Hematopoietic multipotent progenitor cell (in vitro differentiated cells): ENCODE measurements around the gene SPECC1. TPM values are rescaled to one million over a fixed set of nuclear protein-coding genes. Genes with fewer than 3 reads are reported as not detected.
"Not testable (repeated sequence)": the region's sequence is repeated elsewhere in the genome, so short reads cannot be mapped to it uniquely, and the experiment has no call there.

Experiments
- DNase-seq, 3 donors: peaks; one replicate each; pipeline ENCODE4 v3.0.0-alpha.2; 2011 to 2015; ENCODE audit warnings: low read depth in 2 of 3, low spot score in 2 of 3
- total RNA-seq: library from RNA; depleted of rRNA; stranded (reverse); fragments of >200 nt; gene quantifications from one replicate; pipeline ENCODE4 v1.2.3, GENCODE V29; 2012

Gene SPECC1
- total RNA-seq, 1 donor: 39.9 TPM

DNA sequence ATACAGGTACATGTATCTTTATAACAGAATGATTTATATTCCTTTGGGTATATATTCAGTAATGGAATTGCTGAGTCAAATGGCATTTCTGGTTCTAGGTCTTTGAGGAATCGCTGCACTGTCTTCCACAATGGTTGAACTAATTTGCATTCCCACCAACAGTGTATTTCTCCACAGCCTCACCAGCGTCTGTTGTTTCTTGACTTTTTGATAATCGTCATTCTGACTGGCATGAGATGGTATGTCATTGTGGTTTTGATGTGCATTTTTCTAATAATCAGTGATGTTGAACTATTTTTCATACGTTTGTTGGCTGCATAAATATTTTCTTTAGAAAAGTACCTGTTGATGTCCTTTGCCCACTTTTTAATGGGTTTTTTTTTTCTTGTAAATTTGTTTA lies 156.4 kb downstream of the SPECC1 start:
- not testable (repeated sequence) for DNase-seq

GRCh38 chr17:20170085-20170484 lies 160.9 kb downstream of the SPECC1 start:
- DNase-seq: no peak

DNA sequence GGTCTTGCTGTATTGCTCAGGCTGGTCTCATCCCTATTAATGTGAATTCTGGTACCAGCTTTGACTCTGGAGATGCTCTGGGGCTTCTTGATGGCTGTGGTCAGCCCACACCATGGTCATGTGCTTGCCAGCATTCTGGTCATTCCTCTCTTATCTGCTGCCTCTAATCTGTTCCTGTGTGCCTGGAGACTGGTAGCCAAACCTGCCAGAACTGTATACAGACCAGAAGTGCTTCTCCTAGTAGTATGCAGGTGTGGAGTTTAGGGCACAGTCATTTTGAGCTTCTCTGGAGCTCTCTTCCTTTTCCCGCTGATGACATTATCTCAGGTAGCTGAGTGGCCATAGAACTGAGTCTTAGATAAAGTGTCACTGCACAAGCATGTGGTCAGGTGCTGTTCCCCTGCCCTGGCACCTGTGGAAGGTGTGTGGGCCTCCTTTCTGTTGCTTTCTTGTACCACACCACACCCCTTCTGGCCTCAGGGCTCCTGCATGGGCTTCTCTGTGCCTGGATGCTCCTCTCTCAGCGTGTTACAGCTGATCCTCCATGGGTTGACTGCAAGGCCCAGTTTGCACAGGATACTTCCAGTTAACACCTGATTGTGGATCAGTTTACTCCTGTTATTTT lies 162.7 kb downstream of the SPECC1 start:
- DNase-seq: no peak

GRCh38 chr17:20172376-20172775 lies 163.2 kb downstream of the SPECC1 start:
- DNase-seq: no peak

GRCh38 chr17:20173091-20173490 lies 163.9 kb downstream of the SPECC1 start:
- DNase-seq: no peak

DNA sequence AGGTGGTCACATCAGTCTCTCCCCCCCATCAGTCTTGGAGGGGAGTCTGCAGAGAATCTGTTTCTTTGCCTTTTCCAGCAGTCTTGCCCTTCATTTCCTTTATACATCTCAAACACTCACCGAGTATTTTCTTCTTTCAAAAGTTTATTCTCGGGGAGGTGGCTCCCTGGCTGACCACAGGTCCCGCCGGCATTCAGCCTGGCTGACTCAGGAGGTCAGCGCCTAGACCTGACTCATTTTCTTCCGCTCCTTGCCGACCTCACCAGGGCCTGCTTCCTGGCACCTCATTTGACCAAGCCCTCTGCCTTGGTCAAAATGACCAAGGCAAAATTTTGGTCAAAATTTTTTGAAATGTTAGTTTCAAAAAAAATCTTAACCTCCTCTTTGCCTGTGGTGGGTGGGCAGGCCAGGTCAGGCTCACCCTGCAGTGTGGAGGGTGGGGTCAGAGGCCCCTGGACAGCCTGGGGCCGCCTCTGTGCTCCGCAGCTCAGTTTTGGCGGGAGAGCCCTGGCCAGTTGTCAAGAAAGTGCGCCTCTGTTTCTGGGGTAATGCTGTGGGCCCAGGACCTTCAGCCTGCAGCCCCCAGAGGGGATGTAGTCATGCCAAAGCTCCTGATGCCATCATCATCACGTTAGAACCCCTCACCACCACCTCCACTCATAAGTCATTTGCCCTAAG lies 165.6 kb downstream of the SPECC1 start:
- DNase-seq: no peak

DNA sequence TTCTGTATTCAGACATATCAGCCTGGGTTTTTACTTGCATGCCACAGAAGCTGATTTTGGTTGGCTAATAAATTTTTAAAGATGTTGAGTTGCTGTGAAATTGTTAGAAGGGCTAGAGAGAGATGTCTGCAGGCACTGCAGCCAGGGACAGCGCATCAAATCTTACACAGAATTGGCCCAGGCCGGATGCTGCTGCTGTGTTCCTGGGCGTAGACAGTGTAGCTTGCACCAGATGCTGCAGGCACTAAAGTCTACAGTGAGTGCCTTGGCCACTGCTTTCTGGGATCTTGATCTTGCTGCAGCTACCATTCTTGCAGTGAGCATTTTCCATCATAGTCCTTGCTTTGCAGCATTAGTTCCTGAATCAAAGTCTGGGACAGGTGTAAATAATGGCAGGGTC lies 169.9 kb downstream of the SPECC1 start:
- DNase-seq: no peak

- DNase-seq: no peak
These were observed 171.5 kb downstream of the SPECC1 start for GRCh38 chr17:20180661-20181060.

- DNase-seq: no peak
These were observed 175.0 kb downstream of the SPECC1 start for GRCh38 chr17:20184181-20184580.

- DNase-seq: peak in 2 of 3 donors; percentile 69 to 76
These were observed 175.9 kb downstream of the SPECC1 start for GRCh38 chr17:20184977-20185619.

DNA sequence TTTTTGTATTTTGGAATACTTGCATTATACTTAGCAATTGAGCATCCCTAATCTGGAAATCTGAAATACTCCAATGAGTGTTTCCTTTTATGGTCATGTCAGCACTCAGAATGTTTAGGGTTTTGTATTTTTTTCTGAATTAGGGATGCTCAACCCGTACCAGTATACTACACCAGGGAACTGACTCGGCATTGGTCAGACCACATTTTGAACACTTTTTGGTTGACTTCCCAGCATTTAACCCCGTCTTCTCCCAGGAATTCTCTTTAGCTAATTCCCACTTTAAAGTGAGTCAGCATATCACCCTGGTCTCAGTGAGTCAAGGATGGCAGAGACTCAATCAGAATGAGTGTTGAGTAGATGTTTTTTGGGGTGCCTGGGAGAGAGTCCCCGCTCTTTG lies 177.9 kb downstream of the SPECC1 start:
- no peak for DNase-seq

DNA sequence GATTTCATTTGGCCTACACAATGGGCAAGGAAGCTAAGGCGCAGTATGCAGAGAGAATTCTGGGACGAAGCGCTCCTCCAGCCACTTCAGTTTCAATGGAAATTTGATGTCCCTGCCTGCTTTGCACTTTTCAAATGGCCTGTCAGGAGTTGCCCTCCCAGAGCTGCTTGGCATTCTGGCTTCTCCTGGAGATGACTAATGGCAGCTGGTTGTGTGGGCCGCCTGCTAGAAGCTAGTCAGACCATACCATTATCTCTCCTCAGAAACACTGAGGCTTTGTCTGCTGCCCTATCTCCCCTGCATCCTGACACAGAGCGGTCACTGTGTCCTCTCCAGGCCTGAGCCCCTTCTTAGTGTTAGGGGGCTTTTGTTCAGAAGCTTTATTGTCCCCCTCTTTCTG lies 180.1 kb downstream of the SPECC1 start:
- no peak for DNase-seq

- DNase-seq: peak in 1 of 3 donors; percentile 22
These were observed 180.8 kb downstream of the SPECC1 start for GRCh38 chr17:20189979-20190378.

- DNase-seq: no peak
These were observed 181.4 kb downstream of the SPECC1 start for GRCh38 chr17:20190605-20191004.

DNA sequence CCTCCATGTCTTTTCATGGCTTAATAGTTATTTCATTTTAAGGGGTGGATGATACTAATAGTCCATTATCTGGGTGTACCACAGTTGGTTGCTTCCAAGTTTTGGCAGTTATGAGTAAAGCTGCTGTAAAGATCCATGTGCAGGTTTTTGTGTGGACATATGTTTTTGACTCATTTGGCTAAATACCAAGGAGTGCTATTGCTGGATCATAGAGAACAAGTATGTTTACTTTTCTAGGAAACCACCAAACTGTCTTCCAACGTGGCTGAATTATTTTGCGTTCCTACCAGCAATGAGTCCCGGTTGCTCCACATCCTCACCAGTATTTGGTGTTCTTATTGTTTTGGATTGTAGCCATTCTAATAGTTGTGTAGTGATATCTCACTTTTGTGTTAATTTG lies 181.9 kb downstream of the SPECC1 start:
- DNase-seq: no peak

DNA sequence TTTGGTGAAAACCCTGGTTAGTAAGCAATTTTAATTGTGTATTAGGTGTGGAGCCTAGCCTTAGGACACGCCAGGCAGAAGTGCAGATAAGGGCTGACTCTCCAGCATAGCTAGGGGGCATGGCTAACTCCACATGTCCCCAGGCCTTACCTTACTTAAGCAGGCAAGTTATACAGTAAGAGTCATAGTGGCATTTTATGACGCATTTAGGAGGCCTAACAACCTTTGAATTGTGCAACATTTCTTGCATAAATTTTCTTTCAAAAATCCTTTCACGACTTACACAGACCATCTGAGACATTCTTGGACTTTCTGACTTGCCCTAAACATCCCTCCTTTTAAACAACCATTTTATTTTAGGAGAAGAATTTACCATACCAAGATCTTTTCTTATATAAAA lies 187.1 kb downstream of the SPECC1 start:
- not testable (repeated sequence) for DNase-seq

- no peak for DNase-seq
These were observed 188.2 kb downstream of the SPECC1 start for GRCh38 chr17:20197272-20197926.

- DNase-seq: no peak
These were observed 191.0 kb downstream of the SPECC1 start for GRCh38 chr17:20200016-20200795.

- DNase-seq: no peak
These were observed 191.8 kb downstream of the SPECC1 start for GRCh38 chr17:20200865-20201458.

GRCh38 chr17:20202141-20202621 lies 193.0 kb downstream of the SPECC1 start:
- DNase-seq: no peak
